PC-3 (cell line): ENCODE results near the gene NHERF2. TPM values are rescaled to one million over a fixed set of nuclear protein-coding genes. Genes with fewer than 3 reads are reported as not detected.

ENCODE experiments used
- ATAC-seq: fragments of 200-7000 bp; cut with Tn5 transposase; 2 replicates; pipeline ENCODE4 v1.9.1; 2020; ENCODE audit warnings: mild to moderate bottlenecking, moderate library complexity
- BruUV-seq: library from RNA; stranded (reverse); fragments of 400-500 nt; replicated peaks from 2 replicates; lab custom pipeline; 2021; lab: Mats Ljungman, UMichigan
- CTCF ChIA-PET: fragments of 300-600 bp; sonication (Branson Sonifier 250); formaldehyde crosslinking; loops from one replicate; lab custom pipeline; 2022; ENCODE audit warnings: antibody characterized with exemption; lab: Charles Lee
- POLR2A ChIA-PET: fragments of 300-600 bp; sonication (Branson Sonifier 250); formaldehyde crosslinking; loops from one replicate; lab custom pipeline; 2022; ENCODE audit warnings: antibody characterized with exemption; ENCODE audit not compliant: unreplicated experiment; lab: Charles Lee
- DNase-seq: peaks from one replicate; pipeline ENCODE4 v3.0.0-alpha.2; 2015
- H2AFZ ChIP-seq: fragments of 300-600 bp; sonication (generic); 2 replicates; pipeline ENCODE4 v1.6.0; 2016; ENCODE audit warnings: antibody characterized with exemption, low read length
- H3F3A ChIP-seq: fragments of 300-600 bp; sonication (generic); one replicate; pipeline ENCODE4 v1.6.0; 2017; ENCODE audit warnings: antibody characterized with exemption, low read length, control low read depth, mild to moderate bottlenecking; ENCODE audit not compliant: unreplicated experiment
- H3K27ac ChIP-seq: fragments of 300-600 bp; sonication (generic); 2 replicates; pipeline ENCODE4 v1.5.1; 2016; ENCODE audit warnings: mild to moderate bottlenecking, low read length
- H3K27me3 ChIP-seq: fragments of 300-600 bp; sonication (generic); 2 replicates; pipeline ENCODE4 v1.6.1; 2016; ENCODE audit warnings: low read length, mixed read lengths
- H3K36me3 ChIP-seq: fragments of 300-600 bp; sonication (generic); 2 replicates; pipeline ENCODE4 v1.6.1; 2016; ENCODE audit warnings: low read depth, mixed run types, low read length, mixed read lengths
- H3K4me1 ChIP-seq: fragments of 300-600 bp; sonication (generic); 2 replicates; pipeline ENCODE4 v1.5.1; 2016; ENCODE audit warnings: low read length; ENCODE audit not compliant: insufficient read depth
- H3K4me2 ChIP-seq: fragments of 300-600 bp; sonication (generic); 2 replicates; pipeline ENCODE4 v1.6.0; 2016; ENCODE audit warnings: low read length
- H3K4me3 ChIP-seq: fragments of 300-600 bp; sonication (generic); 2 replicates; pipeline ENCODE4 v1.5.1; 2016; ENCODE audit warnings: mild to moderate bottlenecking, low read length, mixed read lengths
- H3K79me2 ChIP-seq: fragments of 300-600 bp; sonication (generic); 2 replicates; pipeline ENCODE4 v1.6.1; 2017; ENCODE audit warnings: low read length, mixed read lengths
- H3K9ac ChIP-seq: fragments of 300-600 bp; sonication (generic); 2 replicates; pipeline ENCODE4 v1.6.0; 2016; ENCODE audit warnings: mild to moderate bottlenecking, low read length
- H3K9me2 ChIP-seq: fragments of 300-600 bp; sonication (generic); replicated peaks from 2 replicates; pipeline ENCODE4 v1.6.1; 2016; ENCODE audit warnings: mixed run types, low read length, mixed read lengths
- H3K9me3 ChIP-seq: fragments of 300-600 bp; sonication (generic); 2 replicates; pipeline ENCODE4 v1.6.1; 2016; ENCODE audit warnings: low read length, mixed read lengths
- H4K20me1 ChIP-seq: fragments of 300-600 bp; sonication (generic); 2 replicates; pipeline ENCODE4 v1.6.1; 2016; ENCODE audit warnings: low read length, mixed read lengths
- CTCF ChIP-seq: fragments of 300-600 bp; sonication (generic); conservative IDR thresholded peaks from 2 replicates; pipeline ENCODE4 v1.5.1; 2017; ENCODE audit warnings: antibody characterized with exemption, low read depth, mild to moderate bottlenecking, low read length
- EZH2 ChIP-seq: fragments of 300-600 bp; sonication (generic); IDR thresholded peaks from one replicate; pipeline ENCODE4 v1.6.1; 2017; ENCODE audit warnings: antibody characterized with exemption, mild to moderate bottlenecking, low read length; ENCODE audit not compliant: unreplicated experiment
- EZH2phosphoT487 ChIP-seq: fragments of 300-600 bp; sonication (generic); IDR thresholded peaks from 2 replicates; pipeline ENCODE4 v1.6.1; 2018; ENCODE audit warnings: mild to moderate bottlenecking, antibody characterized with exemption, low read length, borderline replicate concordance
- intact Hi-C: fragments of 100-400 bp; cut with micrococcal nuclease; formaldehyde crosslinking; loops from 2 replicates; pipeline ENCODE4 v1.9.0; 2023
- total RNA-seq: library from RNA; depleted of rRNA; stranded (reverse); fragments of >200 nt; gene quantifications from 2 replicates; pipeline ENCODE4 v1.2.3, GENCODE V29; 2014

The NHERF2 gene
- total RNA-seq, 1 experiment from 2014 or later, result 145 TPM

- H3K79me2 ChIP-seq, result no peaks in the 10 kb centered on the region
- H3K4me3 ChIP-seq, result no peak overlapping the region
- H4K20me1 ChIP-seq, result no peaks in the 10 kb centered on the region
- ATAC-seq (no peak), DNase-seq (no peak)
- POLR2A ChIA-PET, result no interaction called here
- no peak overlapping the region for H2AFZ ChIP-seq
- no peaks in the 10 kb centered on the region for H3K9me2 ChIP-seq
- H3K27me3 ChIP-seq, result no peaks in the 10 kb centered on the region
- H3F3A ChIP-seq, result no peaks in the 10 kb centered on the region
- no peak for TF ChIP-seq CTCF
- TF ChIP-seq EZH2phosphoT487, result no peak
- TF ChIP-seq EZH2, result no peak
- no peak overlapping the region for H3K4me2 ChIP-seq
- no peaks in the 10 kb centered on the region; the same call in 1 of the 2 replicates for H3K36me3 ChIP-seq
- H3K9me3 ChIP-seq, result no peaks in the 10 kb centered on the region
- no peaks in the 10 kb centered on the region for H3K4me1 ChIP-seq
- BruUV-seq, result no TSS peak
- no peak overlapping the region for H3K9ac ChIP-seq
- intact Hi-C loops, result no loop called here
- no peak overlapping the region for H3K27ac ChIP-seq
- CTCF ChIA-PET, result no interaction called here
Observed at GRCh38 chr16:2072926-2073325, 46.2 kb downstream of the NHERF2 start.

- no peaks in the 10 kb centered on the region; the same call in 1 of the 2 replicates for H3K36me3 ChIP-seq
- no peak overlapping the region for H3K4me2 ChIP-seq
- no peak overlapping the region for H3K9ac ChIP-seq
- H3K4me1 ChIP-seq, result no peaks in the 10 kb centered on the region
- no peaks in the 10 kb centered on the region for H3F3A ChIP-seq
- no peak for DNase-seq
- no peak overlapping the region for H3K27ac ChIP-seq
- no peaks in the 10 kb centered on the region for H3K9me2 ChIP-seq
- ChIA-PET CTCF (no interaction called here), POLR2A (no interaction called here)
- H3K4me3 ChIP-seq, result no peak overlapping the region
- no TSS peak for BruUV-seq
- no peaks in the 10 kb centered on the region for H3K27me3 ChIP-seq
- no peak overlapping the region for H2AFZ ChIP-seq
- H3K9me3 ChIP-seq, result no peaks in the 10 kb centered on the region
- no peaks in the 10 kb centered on the region for H4K20me1 ChIP-seq
- intact Hi-C loops, result no loop called here
- TF ChIP-seq EZH2 (no peak), EZH2phosphoT487 (no peak), CTCF (no peak)
- no peak for ATAC-seq
- H3K79me2 ChIP-seq, result no peaks in the 10 kb centered on the region
Observed at GRCh38 chr16:2074071-2074470, 47.4 kb downstream of the NHERF2 start.

- Histone ChIP-seq H4K20me1 (no peaks in the 10 kb centered on the region), H3K9me2 (no peaks in the 10 kb centered on the region), H3K27me3 (no peaks in the 10 kb centered on the region), H3K27ac (no peak overlapping the region), H3K36me3 (no peaks in the 10 kb centered on the region; the same call in 1 of the 2 replicates), H3K9ac (no peak overlapping the region), H3K4me3 (no peak overlapping the region), H3K4me1 (no peaks in the 10 kb centered on the region), H3K79me2 (no peaks in the 10 kb centered on the region), H2AFZ (no peak overlapping the region), H3K4me2 (no peak overlapping the region), H3K9me3 (no peaks in the 10 kb centered on the region), H3F3A (no peaks in the 10 kb centered on the region)
- TF ChIP-seq CTCF (no peak), EZH2 (no peak), EZH2phosphoT487 (no peak)
- no peak for DNase-seq
- intact Hi-C loops, result no loop called here
- POLR2A ChIA-PET, result no interaction called here
- CTCF ChIA-PET, result no interaction called here
- no TSS peak for BruUV-seq
- no peak for ATAC-seq
Observed at GRCh38 chr16:2075631-2076030, 48.9 kb downstream of the NHERF2 start.
